Upper lobe of left lung (tissue), 6 donors: Measurements from ENCODE around the gene ST3GAL6. TPM values are rescaled to one million over a fixed set of nuclear protein-coding genes. Genes with fewer than 3 reads are reported as not detected.
A peak's percentile ranks its signal among the peaks of the same experiment; 100 is the strongest.

Source experiments
- ATAC-seq, 2 donors: fragments of 200-7000 bp; cut with Tn5 transposase; one replicate each; pipeline ENCODE4 v1.9.1; 2022; ENCODE audit warnings: mild to moderate bottlenecking in 2 of 2, moderate library complexity in 2 of 2; ENCODE audit not compliant: low FRiP score in 2 of 2
- DNase-seq, 2 donors: peaks; one replicate each; pipeline ENCODE4 v3.0.0-alpha.2; 2019 to 2020
- H3K27ac ChIP-seq, 4 donors: fragments of 200-600 bp; sonication (generic); one replicate each; pipeline ENCODE4 v1.5.1; 2016 to 2019
- H3K27me3 ChIP-seq, 4 donors: fragments of 200-600 bp; sonication (generic); one replicate each; pipeline ENCODE4 v1.5.1; 2017 to 2019
- H3K36me3 ChIP-seq, 4 donors: fragments of 200-600 bp; sonication (generic); one replicate each; pipeline ENCODE4 v1.5.1; 2016 to 2019
- H3K4me1 ChIP-seq, 4 donors: fragments of 200-600 bp; sonication (generic); one replicate each; pipeline ENCODE4 v1.5.1; 2018 to 2019
- H3K4me3 ChIP-seq, 4 donors: fragments of 200-600 bp; sonication (generic); one replicate each; pipeline ENCODE4 v1.5.1; 2017 to 2019; ENCODE audit warnings: mild to moderate bottlenecking in 2 of 4, moderate library complexity in 1 of 4
- H3K9me3 ChIP-seq, 4 donors: fragments of 200-600 bp; sonication (generic); one replicate each; pipeline ENCODE4 v1.5.1; 2018 to 2019
- EP300 ChIP-seq, 4 donors: sonication (generic); formaldehyde crosslinking; IDR thresholded peaks; one replicate each; pipeline ENCODE4 v1.5.1; 2017; ENCODE audit warnings: antibody characterized with exemption in 4 of 4, control low read depth in 2 of 4
- POLR2A ChIP-seq, 4 donors: fragments of 450-650 bp; IDR thresholded peaks; one replicate each; pipeline ENCODE4 v1.5.1; 2016 to 2017; ENCODE audit warnings: antibody characterized with exemption in 4 of 4, mild to moderate bottlenecking in 2 of 4
- POLR2AphosphoS5 ChIP-seq, 2 donors: sonication (generic); formaldehyde crosslinking; IDR thresholded peaks; one replicate each; pipeline ENCODE4 v1.5.1; 2017; ENCODE audit warnings: antibody characterized with exemption in 2 of 2
- WGBS, 2 donors: methylation state at CpG; one replicate each; pipeline ENCODE4 v1.1.5; 2017 to 2018; 5-methylcytosine and 5-hydroxymethylcytosine counted together
- total RNA-seq, 6 donors: library from RNA; depleted of rRNA in 4 of 6; stranded (reverse); fragments of >200 nt in 4 of 6; gene quantifications; one replicate each; pipeline versions ENCODE4 v1.1.0 to v1.2.1, GENCODE V29; 2016 to 2021
- TF ChIP-seq, protein P1 (sequence below), 6 experiments: fragments of 450-650 bp in 4 of 6; fragments of 200-600 bp in 2 of 6; sonication (generic) in 2 of 6; IDR thresholded peaks; one replicate each; pipeline ENCODE4 v1.5.1; 2016 to 2019; ENCODE audit warnings: antibody characterized with exemption in 6 of 6
- donor health status: DM: no; HTN: no; CAD: no; lungs with moderate emphysema.
- donor health status: DM: no; HTN: yes; CAD: no; lungs with severe emphysema.

ST3GAL6 gene
- total RNA-seq, 6 donors from 2014 or later: 11.2 to 29.3 (median 24.5) TPM

DNA sequence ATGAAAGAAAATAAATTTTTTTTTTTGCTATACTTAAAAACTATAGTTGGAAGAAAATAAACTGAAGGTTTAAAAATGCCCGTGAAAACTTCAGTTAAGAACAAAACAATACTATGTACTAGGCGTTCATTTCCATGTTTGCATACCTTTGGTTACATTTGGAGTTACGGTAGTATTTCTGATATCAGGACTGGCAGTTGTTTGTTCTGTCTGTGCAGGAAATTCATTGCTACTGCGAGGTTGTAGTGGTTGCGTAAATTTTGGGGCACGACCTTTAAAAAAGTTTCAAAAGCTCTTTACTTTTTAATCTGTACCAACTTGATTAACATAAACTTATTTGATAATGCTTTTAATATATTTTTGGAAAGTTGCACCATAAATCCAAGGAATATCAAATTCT is 47.9 kb downstream of the ST3GAL6 start:
- H3K4me1 ChIP-seq: peaks cover 0 to 3% (median 0%) of the 10 kb centered on the region in 4 donors
- no peaks in the 10 kb centered on the region for H3K9me3 ChIP-seq
- 48 to 49% methylated on average over 6 of the region's 6 CpGs for WGBS, 2 donors
- DNase-seq: no peak
- no peak overlapping the region for H3K27ac ChIP-seq
- no peak overlapping the region for H3K4me3 ChIP-seq
- peaks cover 0 to 18% (median 6%) of the 10 kb centered on the region in 4 donors for H3K36me3 ChIP-seq
- TF ChIP-seq EP300 (IDR thresholded peaks at IDR 0.05) (no peak), POLR2A (IDR thresholded peaks at IDR 0.05) (no peak)
- no peak for ATAC-seq
- no peaks in the 10 kb centered on the region for H3K27me3 ChIP-seq

DNA sequence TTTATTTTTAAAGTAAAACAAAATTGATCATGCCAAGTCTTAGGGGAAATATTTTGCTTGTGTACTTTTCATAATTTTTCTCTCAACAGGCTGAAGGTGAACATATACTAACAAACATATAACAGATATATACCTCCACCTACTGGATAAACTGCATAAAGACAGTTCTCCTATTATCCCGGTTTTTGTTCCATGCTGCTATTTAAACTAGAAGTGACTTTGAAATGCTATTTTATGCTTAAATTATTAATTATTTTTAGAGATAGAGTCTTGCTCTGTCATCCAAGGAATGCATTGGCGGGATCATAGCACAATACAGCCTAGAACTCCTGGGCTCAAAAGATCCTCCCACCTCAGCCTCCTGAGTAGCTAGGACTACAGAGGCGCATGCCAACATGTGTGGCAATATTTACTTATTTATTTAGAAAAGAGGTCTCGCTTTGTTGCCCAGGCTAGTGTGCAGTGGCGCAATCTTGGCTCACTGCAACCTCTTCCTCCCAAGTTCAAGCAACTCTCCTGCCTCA is 49.8 kb downstream of the ST3GAL6 start:
- DNase-seq (peak in 1 of 2 donors; percentile 78), ATAC-seq (peak in 1 of 2 donors; percentile 78)
- H3K27ac ChIP-seq: no peak overlapping the region
- peaks cover 0 to 6% (median 0%) of the 10 kb centered on the region in 4 donors for H3K4me1 ChIP-seq
- H3K27me3 ChIP-seq: no peaks in the 10 kb centered on the region
- no peak overlapping the region for H3K4me3 ChIP-seq
- no peak for TF ChIP-seq POLR2AphosphoS5 (IDR thresholded peaks at IDR 0.05)
- TF ChIP-seq, protein P1, sequence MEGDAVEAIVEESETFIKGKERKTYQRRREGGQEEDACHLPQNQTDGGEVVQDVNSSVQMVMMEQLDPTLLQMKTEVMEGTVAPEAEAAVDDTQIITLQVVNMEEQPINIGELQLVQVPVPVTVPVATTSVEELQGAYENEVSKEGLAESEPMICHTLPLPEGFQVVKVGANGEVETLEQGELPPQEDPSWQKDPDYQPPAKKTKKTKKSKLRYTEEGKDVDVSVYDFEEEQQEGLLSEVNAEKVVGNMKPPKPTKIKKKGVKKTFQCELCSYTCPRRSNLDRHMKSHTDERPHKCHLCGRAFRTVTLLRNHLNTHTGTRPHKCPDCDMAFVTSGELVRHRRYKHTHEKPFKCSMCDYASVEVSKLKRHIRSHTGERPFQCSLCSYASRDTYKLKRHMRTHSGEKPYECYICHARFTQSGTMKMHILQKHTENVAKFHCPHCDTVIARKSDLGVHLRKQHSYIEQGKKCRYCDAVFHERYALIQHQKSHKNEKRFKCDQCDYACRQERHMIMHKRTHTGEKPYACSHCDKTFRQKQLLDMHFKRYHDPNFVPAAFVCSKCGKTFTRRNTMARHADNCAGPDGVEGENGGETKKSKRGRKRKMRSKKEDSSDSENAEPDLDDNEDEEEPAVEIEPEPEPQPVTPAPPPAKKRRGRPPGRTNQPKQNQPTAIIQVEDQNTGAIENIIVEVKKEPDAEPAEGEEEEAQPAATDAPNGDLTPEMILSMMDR (IDR thresholded peaks at IDR 0.05): peak in 5 of 6 experiments; percentile 59 to 69 (median 60)
- H3K36me3 ChIP-seq: peaks cover 0 to 13% (median under 1%) of the 10 kb centered on the region in 4 donors
- H3K9me3 ChIP-seq: no peaks in the 10 kb centered on the region
- 49 to 63% methylated on average over 5 of the region's 5 CpGs for WGBS, 2 donors

DNA sequence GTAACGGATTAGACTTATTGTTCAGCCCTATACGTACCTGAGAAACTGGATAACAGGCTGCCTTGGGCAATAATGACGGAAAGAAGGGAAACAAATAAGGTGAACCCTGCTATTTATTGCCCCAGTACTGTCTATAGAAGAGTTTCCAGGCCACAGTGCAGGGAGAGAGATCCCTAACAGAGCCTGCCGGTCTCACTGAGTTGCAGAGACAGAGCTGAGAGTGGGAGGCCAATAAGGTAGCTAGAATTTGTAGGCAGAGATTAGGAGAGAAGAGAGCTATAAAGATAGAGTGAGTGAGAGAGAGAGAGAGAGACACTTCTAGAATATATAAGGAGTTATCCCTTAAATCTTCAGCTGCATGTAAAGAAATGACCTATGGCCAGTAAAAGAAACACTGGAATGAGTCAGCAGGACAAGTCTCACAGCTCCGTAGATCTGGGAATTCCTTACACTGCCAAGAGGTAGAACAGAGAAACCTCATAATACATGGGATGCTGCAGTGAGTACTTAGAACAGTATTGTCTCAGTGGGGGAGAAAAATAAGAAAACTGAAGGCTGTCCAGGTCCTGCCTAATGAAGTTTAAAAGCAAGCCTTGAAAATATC is 51.8 kb downstream of the ST3GAL6 start:
- no peak overlapping the region for H3K4me3 ChIP-seq
- H3K27me3 ChIP-seq: no peaks in the 10 kb centered on the region
- WGBS, 2 donors: 86 to 91% methylated on average over 5 of the region's 5 CpGs
- TF ChIP-seq EP300 (IDR thresholded peaks at IDR 0.05): no peak
- TF ChIP-seq, protein P1 (IDR thresholded peaks at IDR 0.05): no peak
- TF ChIP-seq POLR2AphosphoS5 (IDR thresholded peaks at IDR 0.05): no peak
- TF ChIP-seq POLR2A (IDR thresholded peaks at IDR 0.05): no peak
- peaks cover 0 to 16% (median under 1%) of the 10 kb centered on the region in 4 donors for H3K36me3 ChIP-seq
- no peaks in the 10 kb centered on the region for H3K9me3 ChIP-seq
- DNase-seq (no peak), ATAC-seq (no peak)
- peaks cover 0 to 6% (median 0%) of the 10 kb centered on the region in 4 donors for H3K4me1 ChIP-seq
- H3K27ac ChIP-seq: no peak overlapping the region

DNA sequence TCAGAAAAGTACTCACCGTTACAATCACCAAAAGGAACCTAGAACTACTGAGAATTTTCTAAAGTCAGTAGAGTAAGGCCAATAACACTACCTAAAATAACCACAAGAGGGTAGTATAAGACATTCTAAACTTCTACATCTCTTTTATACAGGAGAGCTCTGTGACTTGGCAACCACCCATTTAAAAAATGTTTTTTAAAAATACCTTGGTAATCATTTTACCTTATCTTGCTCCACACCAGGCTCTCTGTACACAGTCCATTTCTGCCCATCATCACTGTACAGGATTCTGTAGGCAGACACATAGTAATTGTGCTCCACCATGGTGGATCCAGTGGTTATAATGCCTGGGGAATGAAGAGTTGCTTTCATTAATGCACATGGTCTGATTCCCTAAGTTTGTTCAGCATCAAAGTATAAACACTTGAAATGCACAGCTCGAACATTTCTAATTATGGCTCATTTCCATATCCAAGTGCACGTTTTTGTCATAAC is 54.5 kb downstream of the ST3GAL6 start:
- peak in 1 of 2 donors; percentile 90 for ATAC-seq
- WGBS, 2 donors: 26 to 33% methylated on average over 3 of the region's 3 CpGs
- Histone ChIP-seq H3K27ac (no peak overlapping the region), H3K27me3 (no peaks in the 10 kb centered on the region), H3K36me3 (peaks cover 0 to 16% (median under 1%) of the 10 kb centered on the region in 4 donors), H3K4me1 (peaks cover 0 to 2% (median 0%) of the 10 kb centered on the region in 4 donors), H3K9me3 (no peaks in the 10 kb centered on the region), H3K4me3 (no peak overlapping the region)
- no peak for TF ChIP-seq EP300 (IDR thresholded peaks at IDR 0.05)
- no peak for TF ChIP-seq POLR2AphosphoS5 (IDR thresholded peaks at IDR 0.05)
- TF ChIP-seq, protein P1 (IDR thresholded peaks at IDR 0.05): peak; percentile 59 to 80 (median 78)
- no peak for TF ChIP-seq POLR2A (IDR thresholded peaks at IDR 0.05)
- no peak for DNase-seq

DNA sequence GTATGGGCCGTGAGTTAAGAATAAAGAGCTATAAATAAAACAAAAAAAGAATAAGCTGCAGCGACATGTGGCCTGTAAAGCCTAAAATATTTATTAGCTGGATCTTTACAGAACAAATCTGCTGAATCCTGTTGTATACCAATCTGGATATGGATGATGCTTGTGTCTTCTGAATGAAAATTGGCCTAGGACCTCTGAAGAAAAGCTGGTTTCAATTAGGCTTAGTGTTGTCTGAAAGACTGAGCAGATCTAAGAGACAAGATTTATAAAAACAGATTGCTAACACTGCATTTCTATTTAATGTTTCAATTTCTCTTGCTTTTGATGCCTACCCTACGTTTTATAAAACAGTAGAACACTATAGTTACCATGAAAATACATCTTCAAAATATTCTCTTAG is 57.9 kb downstream of the ST3GAL6 start:
- WGBS, 2 donors: 81 to 84% methylated on average over 3 of the region's 3 CpGs
- DNase-seq: no peak
- Histone ChIP-seq H3K4me1 (peaks cover 0 to 5% (median 0%) of the 10 kb centered on the region in 4 donors), H3K36me3 (peaks cover 0 to 8% (median under 1%) of the 10 kb centered on the region in 4 donors), H3K4me3 (no peak overlapping the region), H3K27ac (no peak overlapping the region), H3K27me3 (no peaks in the 10 kb centered on the region), H3K9me3 (no peaks in the 10 kb centered on the region)
- ATAC-seq: no peak
- no peak for TF ChIP-seq POLR2A (IDR thresholded peaks at IDR 0.05)
- no peak for TF ChIP-seq EP300 (IDR thresholded peaks at IDR 0.05)
- TF ChIP-seq POLR2AphosphoS5 (IDR thresholded peaks at IDR 0.05): no peak
- TF ChIP-seq, protein P1 (IDR thresholded peaks at IDR 0.05): no peak
